Measurements from ENCODE around the gene KLHL22. TPM values are rescaled to one million over a fixed set of nuclear protein-coding genes. Genes with fewer than 3 reads are reported as not detected.
"Not testable (repeated sequence)": the region's sequence is repeated elsewhere in the genome, so short reads cannot be mapped to it uniquely, and the experiment has no call there.

Gene KLHL22
- total RNA-seq, 1 donor, result 36.9 TPM

GRCh38 chr22:20471126-20471833, 24.3 kb downstream of the KLHL22 start:
- no peak for DNase-seq (ENCODE audit: insufficient read length, low spot score, missing footprints)
- H3K9me3 ChIP-seq (ENCODE audit: low read depth, low read length), result no peaks in the 10 kb centered on the region
- no peak overlapping the region for H2AFZ ChIP-seq (ENCODE audit: low read length)
- no peaks in the 10 kb centered on the region for H3K79me2 ChIP-seq (ENCODE audit: insufficient read depth, low read length)
- TF ChIP-seq, protein P1, sequence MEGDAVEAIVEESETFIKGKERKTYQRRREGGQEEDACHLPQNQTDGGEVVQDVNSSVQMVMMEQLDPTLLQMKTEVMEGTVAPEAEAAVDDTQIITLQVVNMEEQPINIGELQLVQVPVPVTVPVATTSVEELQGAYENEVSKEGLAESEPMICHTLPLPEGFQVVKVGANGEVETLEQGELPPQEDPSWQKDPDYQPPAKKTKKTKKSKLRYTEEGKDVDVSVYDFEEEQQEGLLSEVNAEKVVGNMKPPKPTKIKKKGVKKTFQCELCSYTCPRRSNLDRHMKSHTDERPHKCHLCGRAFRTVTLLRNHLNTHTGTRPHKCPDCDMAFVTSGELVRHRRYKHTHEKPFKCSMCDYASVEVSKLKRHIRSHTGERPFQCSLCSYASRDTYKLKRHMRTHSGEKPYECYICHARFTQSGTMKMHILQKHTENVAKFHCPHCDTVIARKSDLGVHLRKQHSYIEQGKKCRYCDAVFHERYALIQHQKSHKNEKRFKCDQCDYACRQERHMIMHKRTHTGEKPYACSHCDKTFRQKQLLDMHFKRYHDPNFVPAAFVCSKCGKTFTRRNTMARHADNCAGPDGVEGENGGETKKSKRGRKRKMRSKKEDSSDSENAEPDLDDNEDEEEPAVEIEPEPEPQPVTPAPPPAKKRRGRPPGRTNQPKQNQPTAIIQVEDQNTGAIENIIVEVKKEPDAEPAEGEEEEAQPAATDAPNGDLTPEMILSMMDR (IDR thresholded peaks at IDR 0.05; ENCODE audit: extremely low read depth, low read depth, low read length), result no peak
- peaks cover 38% of the 10 kb centered on the region for H3K36me3 ChIP-seq (ENCODE audit: insufficient read depth, low read length)
- H4K20me1 ChIP-seq (ENCODE audit: insufficient read depth, low read length), result peaks cover 5% of the 10 kb centered on the region
- H3K4me2 ChIP-seq (ENCODE audit: insufficient read depth, low read length), result no peak overlapping the region
- no peak overlapping the region for H3K4me3 ChIP-seq (ENCODE audit: insufficient read depth, low read length)
- no peak overlapping the region for H3K27ac ChIP-seq (ENCODE audit: low read depth, low read length)
- H3K4me1 ChIP-seq (ENCODE audit: insufficient read depth, low read length), result no peaks in the 10 kb centered on the region
- no peaks in the 10 kb centered on the region for H3K27me3 ChIP-seq (ENCODE audit: insufficient read depth, low read length)

- H3K4me2 ChIP-seq (ENCODE audit: insufficient read depth, low read length); H3K9me3 ChIP-seq (ENCODE audit: low read depth, low read length); H3K4me3 ChIP-seq (ENCODE audit: insufficient read depth, low read length); H2AFZ ChIP-seq (ENCODE audit: low read length); H3K79me2 ChIP-seq (ENCODE audit: insufficient read depth, low read length); H4K20me1 ChIP-seq (ENCODE audit: insufficient read depth, low read length); DNase-seq (ENCODE audit: insufficient read length, low spot score, missing footprints); H3K4me1 ChIP-seq (ENCODE audit: insufficient read depth, low read length); H3K27me3 ChIP-seq (ENCODE audit: insufficient read depth, low read length); H3K27ac ChIP-seq (ENCODE audit: low read depth, low read length): not testable (repeated sequence)
- peaks cover 38% of the 10 kb centered on the region for H3K36me3 ChIP-seq (ENCODE audit: insufficient read depth, low read length)
These were observed 25.1 kb downstream of the KLHL22 start for GRCh38 chr22:20470525-20470924.

DNA sequence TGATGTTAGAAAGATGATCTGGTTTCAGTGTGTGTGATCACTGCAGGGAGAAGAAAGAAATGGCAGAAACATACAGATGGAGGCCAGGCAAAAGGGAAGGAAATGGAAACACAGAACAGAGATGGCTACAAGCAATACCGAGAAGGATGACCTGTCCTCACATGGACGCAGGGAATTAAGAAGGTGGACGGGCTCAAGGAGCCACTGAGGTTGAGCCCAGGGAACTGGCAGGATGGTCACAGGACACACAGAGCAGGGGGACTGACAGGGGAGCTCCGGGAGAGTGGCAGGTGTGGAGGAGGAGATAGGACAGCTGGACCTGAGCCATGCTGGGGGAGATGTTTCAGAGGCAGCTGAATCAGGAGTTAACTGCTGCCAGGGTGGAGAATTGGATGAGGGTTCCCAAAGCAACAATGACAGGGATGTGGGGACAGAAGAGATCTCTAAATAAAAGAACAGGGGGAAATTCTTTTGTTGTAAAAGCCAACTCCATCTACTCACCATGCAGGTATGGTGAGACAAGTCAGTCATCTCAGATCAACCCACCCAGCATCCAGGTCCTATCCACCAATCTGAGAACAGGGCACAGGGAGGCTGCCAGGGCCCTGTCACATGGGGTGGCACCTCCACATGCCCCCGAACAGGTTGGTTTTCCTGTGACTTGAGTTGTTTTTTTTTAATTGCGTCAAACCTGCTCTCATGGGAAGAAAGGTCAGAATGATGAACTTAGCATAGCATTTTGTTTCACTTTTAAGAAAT, 26.3 kb downstream of the KLHL22 start:
- Histone ChIP-seq H2AFZ (ENCODE audit: low read length) (no peak overlapping the region), H3K9me3 (ENCODE audit: low read depth, low read length) (no peaks in the 10 kb centered on the region), H3K4me1 (ENCODE audit: insufficient read depth, low read length) (no peaks in the 10 kb centered on the region), H3K27ac (ENCODE audit: low read depth, low read length) (no peak overlapping the region), H3K36me3 (ENCODE audit: insufficient read depth, low read length) (peaks cover 49% of the 10 kb centered on the region), H3K27me3 (ENCODE audit: insufficient read depth, low read length) (no peaks in the 10 kb centered on the region), H3K4me3 (ENCODE audit: insufficient read depth, low read length) (no peak overlapping the region), H3K79me2 (ENCODE audit: insufficient read depth, low read length) (no peaks in the 10 kb centered on the region), H4K20me1 (ENCODE audit: insufficient read depth, low read length) (peaks cover 5% of the 10 kb centered on the region), H3K4me2 (ENCODE audit: insufficient read depth, low read length) (no peak overlapping the region)
- DNase-seq (ENCODE audit: insufficient read length, low spot score, missing footprints), result no peak
- TF ChIP-seq, protein P1 (IDR thresholded peaks at IDR 0.05; ENCODE audit: extremely low read depth, low read depth, low read length), result no peak

- peaks cover 56% of the 10 kb centered on the region for H3K36me3 ChIP-seq (ENCODE audit: insufficient read depth, low read length)
- DNase-seq (ENCODE audit: insufficient read length, low spot score, missing footprints), result no peak
These were observed 28.8 kb downstream of the KLHL22 start for GRCh38 chr22:20466659-20467379.

More at GRCh38 chr22:20466659-20467379, 28.8 kb downstream of the KLHL22 start:
- Histone ChIP-seq H3K4me3 (ENCODE audit: insufficient read depth, low read length) (no peak overlapping the region), H3K4me1 (ENCODE audit: insufficient read depth, low read length) (no peaks in the 10 kb centered on the region), H3K79me2 (ENCODE audit: insufficient read depth, low read length) (no peaks in the 10 kb centered on the region), H2AFZ (ENCODE audit: low read length) (no peak overlapping the region), H3K4me2 (ENCODE audit: insufficient read depth, low read length) (no peak overlapping the region), H3K27me3 (ENCODE audit: insufficient read depth, low read length) (no peaks in the 10 kb centered on the region), H4K20me1 (ENCODE audit: insufficient read depth, low read length) (peaks cover 9% of the 10 kb centered on the region), H3K9me3 (ENCODE audit: low read depth, low read length) (no peaks in the 10 kb centered on the region), H3K27ac (ENCODE audit: low read depth, low read length) (no peak overlapping the region)
- TF ChIP-seq, protein P1 (IDR thresholded peaks at IDR 0.05; ENCODE audit: extremely low read depth, low read depth, low read length), result no peak
